ENCODE data around the gene PARP6. TPM values are rescaled to one million over a fixed set of nuclear protein-coding genes. Genes with fewer than 3 reads are reported as not detected.

Gene PARP6
- total and polyA plus RNA-seq, 4 donors, result 33.7 to 73.9 (median 59.9) TPM

- ATAC-seq (ENCODE audit: insufficient read depth, low FRiP score), result no peak
- DNase-seq, result no peak
- no peak overlapping the region for H3K27ac ChIP-seq (ENCODE audit: low read depth in 1 of 2, low read length in 1 of 2)
Measured at GRCh38 chr15:72193836-72194396, 78.4 kb downstream of the PARP6 start.

GRCh38 chr15:72192416-72192815, 79.9 kb downstream of the PARP6 start:
- Histone ChIP-seq H3K4me3 (no peak overlapping the region), H3K27ac (ENCODE audit: low read depth in 1 of 2, low read length in 1 of 2) (no peak overlapping the region), H3K27me3 (ENCODE audit: control insufficient read depth in 3 of 3, insufficient read depth in 3 of 3, low read length in 2 of 3) (peaks cover 0 to 3% (median 0%) of the 10 kb centered on the region in 3 donors), H3K36me3 (ENCODE audit: control insufficient read depth in 4 of 4, insufficient read depth in 4 of 4, low read length in 4 of 4) (no peaks in the 10 kb centered on the region), H3K4me1 (ENCODE audit: control insufficient read depth in 5 of 5, insufficient read depth in 5 of 5, low read length in 5 of 5) (peaks cover 0 to under 1% (median 0%) of the 10 kb centered on the region in 5 donors), H3K9ac (ENCODE audit: insufficient read depth in 1 of 2, low read length in 2 of 2) (no peak overlapping the region), H3K9me3 (ENCODE audit: control insufficient read depth in 4 of 4, insufficient read depth in 3 of 4, low read length in 3 of 4) (no peaks in the 10 kb centered on the region)
- WGBS, 2 donors, result 79 to 80% methylated on average over 3 of the region's 3 CpGs
- no peak for TF ChIP-seq CTCF (IDR thresholded peaks at IDR 0.05; ENCODE audit: control extremely low read depth, extremely low read depth)
- ATAC-seq (ENCODE audit: insufficient read depth, low FRiP score) (no peak), DNase-seq (no peak)

More at GRCh38 chr15:72193836-72194396, 78.4 kb downstream of the PARP6 start:
- no peak overlapping the region for H3K9ac ChIP-seq (ENCODE audit: insufficient read depth in 1 of 2, low read length in 2 of 2)
- peaks cover 0 to 4% (median 3%) of the 10 kb centered on the region in 3 donors for H3K27me3 ChIP-seq (ENCODE audit: control insufficient read depth in 3 of 3, insufficient read depth in 3 of 3, low read length in 2 of 3)
- 86 to 88% methylated on average over 8 of the region's 8 CpGs for WGBS, 2 donors
- no peak overlapping the region for H3K4me3 ChIP-seq
- H3K4me1 ChIP-seq (ENCODE audit: control insufficient read depth in 5 of 5, insufficient read depth in 5 of 5, low read length in 5 of 5), result no peaks in the 10 kb centered on the region
- TF ChIP-seq CTCF (IDR thresholded peaks at IDR 0.05; ENCODE audit: control extremely low read depth, extremely low read depth), result no peak
- H3K9me3 ChIP-seq (ENCODE audit: control insufficient read depth in 4 of 4, insufficient read depth in 3 of 4, low read length in 3 of 4), result no peaks in the 10 kb centered on the region
- peaks cover under 1 to 6% (median 3%) of the 10 kb centered on the region in 4 donors for H3K36me3 ChIP-seq (ENCODE audit: control insufficient read depth in 4 of 4, insufficient read depth in 4 of 4, low read length in 4 of 4)

Other genes with a start within 250 kb of the PARP6 start
- gene MYO9A, start 154.4 kb downstream of the PARP6 start, total RNA-seq, result 100 to 1,000 TPM in 1 of 2 donors, 10 to 100 TPM in 1; 61.3 to 173 TPM
- 1 to 10 TPM; 4.5 to 7.5 TPM for gene MYO9A, start 154.4 kb downstream of the PARP6 start, polyA plus RNA-seq
- 1 to 10 TPM; 3.5 TPM for gene SENP8, start 154.2 kb downstream of the PARP6 start, total RNA-seq
- gene SENP8, start 154.2 kb downstream of the PARP6 start, polyA plus RNA-seq, result 1 to 10 TPM; 1.5 to 1.7 TPM
- gene GRAMD2A, start 74.8 kb downstream of the PARP6 start, total RNA-seq, result 10 to 100 TPM in 1 of 2 donors, 1 to 10 TPM in 1; 4.0 to 25.2 TPM
- gene GRAMD2A, start 74.8 kb downstream of the PARP6 start, polyA plus RNA-seq, result 10 to 100 TPM in 1 of 2 donors, 1 to 10 TPM in 1; 8.4 to 13.0 TPM
- 100 to 1,000 TPM; 298 to 711 TPM for gene PKM, start 41.4 kb downstream of the PARP6 start, total RNA-seq
- gene PKM, start 41.4 kb downstream of the PARP6 start, polyA plus RNA-seq, result 100 to 1,000 TPM; 235 to 867 TPM
- 1 to 10 TPM; 2.1 to 3.4 TPM for gene CELF6, start 47.6 kb upstream of the PARP6 start, total RNA-seq
- gene CELF6, start 47.6 kb upstream of the PARP6 start, polyA plus RNA-seq, result 1 to 10 TPM; 3.4 to 6.4 TPM
- gene HEXA, start 103.5 kb upstream of the PARP6 start, total RNA-seq, result 100 to 1,000 TPM; 108 to 151 TPM
- 100 to 1,000 TPM; 114 to 156 TPM for gene HEXA, start 103.5 kb upstream of the PARP6 start, polyA plus RNA-seq
- not detected for gene TMEM202, start 125.8 kb upstream of the PARP6 start, total RNA-seq
- gene TMEM202, start 125.8 kb upstream of the PARP6 start, polyA plus RNA-seq, result not detected
- 100 to 1,000 TPM; 108 to 131 TPM for gene ARIH1, start 201.8 kb upstream of the PARP6 start, total RNA-seq
- 10 to 100 TPM; 18.8 to 23.8 TPM for gene ARIH1, start 201.8 kb upstream of the PARP6 start, polyA plus RNA-seq